HEK293 (cell line): ENCODE results near the gene ZSWIM4.

Source experiments
- CTCF ChIA-PET: fragments of 350-600 bp; formaldehyde crosslinking; extraction: SDS; loops from one replicate; lab custom pipeline; 2021; ENCODE audit warnings: antibody characterized with exemption; lab: Yijun Ruan, JAX
- POLR2A ChIA-PET: fragments of 300-600 bp; formaldehyde crosslinking; extraction: SDS; loops from one replicate; lab custom pipeline; 2020; ENCODE audit warnings: antibody characterized with exemption, inconsistent platforms; lab: Yijun Ruan, JAX
- H3K27ac ChIP-seq: fragments of 200-500 bp; sonication (Bioruptor generic); 2 replicates; pipeline ENCODE4 v1.5.1; 2014; ENCODE audit warnings: low read depth, low read length, control low read depth, inconsistent platforms; ENCODE audit errors: extremely low read depth
- H3K36me3 ChIP-seq, 2 experiments: fragments of 200-500 bp in 1 of 2; sonication (Bioruptor generic) in 1 of 2; 1 replicate in 1 of 2; 2 replicates in 1 of 2; pipeline ENCODE4 v1.5.1; 2014 to 2017; ENCODE audit warnings: inconsistent platforms in 2 of 2, low read length in 2 of 2; ENCODE audit not compliant: control insufficient read depth in 2 of 2, insufficient read depth in 1 of 2
- H3K4me1 ChIP-seq: fragments of 200-500 bp; sonication (Bioruptor generic); 2 replicates; pipeline ENCODE4 v1.5.1; 2014; ENCODE audit warnings: mild to moderate bottlenecking, low read length, inconsistent platforms; ENCODE audit not compliant: control insufficient read depth, insufficient read depth
- H3K4me3 ChIP-seq: 2 replicates; pipeline ENCODE4 v1.5.1; 2011; ENCODE audit warnings: low read depth, mild to moderate bottlenecking, control low read depth, low read length, moderate library complexity
- H3K9me3 ChIP-seq: fragments of 200-500 bp; sonication (Bioruptor generic); 2 replicates; pipeline ENCODE4 v1.5.1; 2014; ENCODE audit warnings: low read depth, low read length, inconsistent platforms; ENCODE audit not compliant: control insufficient read depth, insufficient read depth
- HOXA7 ChIP-seq: sonication (generic); formaldehyde crosslinking; IDR thresholded peaks from 2 replicates; pipeline ENCODE4 v1.8.1; 2022; ENCODE audit warnings: missing genetic modification reagents, borderline replicate concordance
- IKZF3 ChIP-seq: fragments of 450-650 bp; IDR thresholded peaks from 2 replicates; pipeline ENCODE4 v1.5.0; 2018; ENCODE audit warnings: missing biosample characterization, mild to moderate bottlenecking, missing genetic modification characterization, moderate library complexity
- KLF9 ChIP-seq: fragments of 450-650 bp; formaldehyde crosslinking; IDR thresholded peaks from 2 replicates; pipeline ENCODE4 v1.5.1; 2016; ENCODE audit warnings: missing biosample characterization, missing genetic modification characterization, low read depth
- OVOL3 ChIP-seq: fragments of 450-650 bp; formaldehyde crosslinking; IDR thresholded peaks from 2 replicates; pipeline ENCODE4 v1.5.1; 2016; ENCODE audit warnings: missing biosample characterization, missing genetic modification characterization
- PBX3 ChIP-seq: sonication (generic); formaldehyde crosslinking; IDR thresholded peaks from 2 replicates; pipeline ENCODE4 v1.8.1; 2022; ENCODE audit warnings: mild to moderate bottlenecking, moderate library complexity, missing genetic modification reagents
- REPIN1 ChIP-seq: fragments of 450-650 bp; formaldehyde crosslinking; IDR thresholded peaks from 2 replicates; pipeline ENCODE4 v1.5.1; 2017; ENCODE audit warnings: missing biosample characterization, missing genetic modification characterization, low read depth
- SP2 ChIP-seq: fragments of 450-650 bp; formaldehyde crosslinking; IDR thresholded peaks from 2 replicates; pipeline ENCODE4 v1.5.1; 2016; ENCODE audit warnings: missing biosample characterization, missing genetic modification characterization
- SP7 ChIP-seq: fragments of 450-650 bp; formaldehyde crosslinking; IDR thresholded peaks from 2 replicates; pipeline ENCODE4 v1.5.1; 2016; ENCODE audit warnings: missing biosample characterization, missing genetic modification characterization
- YY1 ChIP-seq: fragments of 450-650 bp; formaldehyde crosslinking; IDR thresholded peaks from 2 replicates; pipeline ENCODE4 v1.5.1; 2018; ENCODE audit warnings: missing biosample characterization, missing genetic modification characterization
- ZEB2 ChIP-seq: fragments of 450-650 bp; formaldehyde crosslinking; IDR thresholded peaks from 2 replicates; pipeline ENCODE4 v1.5.1; 2016; ENCODE audit warnings: missing biosample characterization, missing genetic modification characterization
- ZNF16 ChIP-seq: fragments of 450-650 bp; formaldehyde crosslinking; IDR thresholded peaks from 2 replicates; pipeline ENCODE4 v1.5.1; 2016; ENCODE audit warnings: low read depth, missing biosample characterization, missing genetic modification characterization
- ZNF169 ChIP-seq: fragments of 450-650 bp; formaldehyde crosslinking; IDR thresholded peaks from 2 replicates; pipeline ENCODE4 v1.5.1; 2016; ENCODE audit warnings: missing biosample characterization, missing genetic modification characterization
- ZNF223 ChIP-seq: fragments of 450-650 bp; formaldehyde crosslinking; IDR thresholded peaks from 2 replicates; pipeline ENCODE4 v1.5.1; 2016; ENCODE audit warnings: missing biosample characterization, missing genetic modification characterization
- ZNF23 ChIP-seq: fragments of 450-650 bp; formaldehyde crosslinking; IDR thresholded peaks from 2 replicates; pipeline ENCODE4 v1.5.1; 2016; ENCODE audit warnings: missing biosample characterization, missing genetic modification characterization, borderline replicate concordance
- ZNF398 ChIP-seq: fragments of 450-650 bp; formaldehyde crosslinking; IDR thresholded peaks from 2 replicates; pipeline ENCODE4 v1.5.1; 2017; ENCODE audit warnings: missing biosample characterization, missing genetic modification characterization
- ZNF449 ChIP-seq: fragments of 450-650 bp; formaldehyde crosslinking; IDR thresholded peaks from 2 replicates; pipeline ENCODE4 v1.5.1; 2017; ENCODE audit warnings: missing biosample characterization, mild to moderate bottlenecking, missing genetic modification characterization, moderate library complexity
- ZNF488 ChIP-seq: fragments of 450-650 bp; formaldehyde crosslinking; IDR thresholded peaks from 2 replicates; pipeline ENCODE4 v1.5.1; 2016; ENCODE audit warnings: missing biosample characterization, missing genetic modification characterization
- ZNF529 ChIP-seq: fragments of 450-650 bp; formaldehyde crosslinking; IDR thresholded peaks from 2 replicates; pipeline ENCODE4 v1.5.1; 2017; ENCODE audit warnings: missing genetic modification characterization, missing biosample characterization; ENCODE audit not compliant: insufficient replicate concordance
- ZNF544 ChIP-seq: fragments of 450-650 bp; formaldehyde crosslinking; IDR thresholded peaks from 2 replicates; pipeline ENCODE4 v1.5.0; 2017; ENCODE audit warnings: missing biosample characterization, missing genetic modification characterization
- ZNF548 ChIP-seq: fragments of 450-650 bp; formaldehyde crosslinking; IDR thresholded peaks from 2 replicates; pipeline ENCODE4 v1.5.1; 2016; ENCODE audit warnings: missing biosample characterization, missing genetic modification characterization
- ZNF571 ChIP-seq: fragments of 450-650 bp; formaldehyde crosslinking; IDR thresholded peaks from 2 replicates; pipeline ENCODE4 v1.5.0; 2017; ENCODE audit warnings: missing biosample characterization, missing genetic modification characterization
- ZNF692 ChIP-seq: fragments of 450-650 bp; formaldehyde crosslinking; IDR thresholded peaks from 2 replicates; pipeline ENCODE4 v1.5.1; 2016; ENCODE audit warnings: missing biosample characterization, missing genetic modification characterization
- ZNF747 ChIP-seq: fragments of 450-650 bp; formaldehyde crosslinking; IDR thresholded peaks from 2 replicates; pipeline ENCODE4 v1.5.1; 2016; ENCODE audit warnings: missing biosample characterization, missing genetic modification characterization
- ZSCAN16 ChIP-seq: fragments of 450-650 bp; formaldehyde crosslinking; IDR thresholded peaks from 2 replicates; pipeline ENCODE4 v1.5.1; 2016; ENCODE audit warnings: missing biosample characterization, missing genetic modification characterization

The ZSWIM4 gene

GRCh38 chr19:13872339-13872694, 77.1 kb downstream of the ZSWIM4 start:
- Histone ChIP-seq H3K4me1 (no peaks in the 10 kb centered on the region), H3K4me3 (no peak overlapping the region), H3K9me3 (no peaks in the 10 kb centered on the region), H3K36me3 (no peaks in the 10 kb centered on the region; a peak in 1 of 3 replicates), H3K27ac (no peak overlapping the region)
- TF ChIP-seq ZNF747 (tag by site-specific recombination) (no peak), IKZF3 (no peak), ZNF169 (tag by site-specific recombination) (no peak), ZNF449 (tag by site-specific recombination) (no peak), ZNF529 (tag by site-specific recombination) (no peak), OVOL3 (tag by site-specific recombination) (no peak), ZNF544 (tag by site-specific recombination) (no peak), ZNF398 (no peak), ZNF16 (no peak)
- ChIA-PET POLR2A (no interaction called here), CTCF (interaction anchor here (0.6 to 1.5 kb wide), 4 partner anchors 9 to 203 kb away, joined by 3 to 5 read pairs (median 4); no protein-coding TSS in a partner anchor)

GRCh38 chr19:13872695-13873389, 77.6 kb downstream of the ZSWIM4 start:
- no peaks in the 10 kb centered on the region; a peak in 1 of 3 replicates for H3K36me3 ChIP-seq
- H3K4me3 ChIP-seq = no peak overlapping the region
- ChIA-PET POLR2A (interaction anchor here (0.6 kb wide), 1 partner anchor 616 kb away, joined by 3 read pairs; no protein-coding TSS in a partner anchor), CTCF (interaction anchor here (0.6 to 1.8 kb wide), 5 partner anchors 10 to 276 kb away, joined by 3 to 5 read pairs (median 4); no protein-coding TSS in a partner anchor)
- H3K27ac ChIP-seq = no peak overlapping the region
- H3K9me3 ChIP-seq = no peaks in the 10 kb centered on the region
- H3K4me1 ChIP-seq = no peaks in the 10 kb centered on the region
- TF ChIP-seq SP2 (tag by site-specific recombination) (0 out of 2 replicates have a peak, but pooled peaks have one; percentile 17), ZNF548 (tag by site-specific recombination) (no peak), ZNF692 (no peak)

- no peaks in the 10 kb centered on the region for H3K4me1 ChIP-seq
- no peaks in the 10 kb centered on the region for H3K9me3 ChIP-seq
- ChIA-PET CTCF (interaction anchor here (1.8 kb wide), 1 partner anchor 11 kb away, joined by 5 read pairs; no protein-coding TSS in a partner anchor), POLR2A (interaction anchor here (0.6 kb wide), 1 partner anchor 615 kb away, joined by 3 read pairs; no protein-coding TSS in a partner anchor)
- no peak overlapping the region for H3K4me3 ChIP-seq
- H3K27ac ChIP-seq = no peak overlapping the region
- H3K36me3 ChIP-seq = no peaks in the 10 kb centered on the region; a peak in 1 of 3 replicates
- TF ChIP-seq PBX3 (CRISPR knock-in tag) (no peak), ZNF223 (tag by site-specific recombination) (no peak), ZNF23 (tag by site-specific recombination) (no peak), ZEB2 (tag by site-specific recombination) (no peak), ZNF548 (tag by site-specific recombination) (no peak), ZNF488 (tag by site-specific recombination) (no peak), YY1 (tag by site-specific recombination) (no peak), ZSCAN16 (no peak), REPIN1 (no peak), SP7 (tag by site-specific recombination) (no peak), ZNF16 (no peak), ZNF571 (tag by site-specific recombination) (no peak), HOXA7 (CRISPR knock-in tag) (no peak), KLF9 (tag by site-specific recombination) (no peak)
These were observed 78.7 kb downstream of the ZSWIM4 start for GRCh38 chr19:13873834-13874515.
